ENCODE results near the gene RALB. TPM values are rescaled to one million over a fixed set of nuclear protein-coding genes. Genes with fewer than 3 reads are reported as not detected.

Gene RALB
- total and polyA plus RNA-seq, 7 donors: 25.6 to 72.3 (median 38.1) TPM

- no peak overlapping the region for H3K27ac ChIP-seq
- WGBS, 3 donors: 86 to 94% (median 93%) methylated on average over 3 of the region's 3 CpGs
- intact Hi-C loops (cut with DNase I): no loop called here
- DNase-seq: no peak
- H3K36me3 ChIP-seq (ENCODE audit: insufficient read depth in 1 of 2, low read depth in 1 of 2): peaks cover 0 to 67% of the 10 kb centered on the region in 2 donors
- no peak for ATAC-seq
- H3K4me3 ChIP-seq: no peak overlapping the region
- no peaks in the 10 kb centered on the region for H3K4me1 ChIP-seq
- no peaks in the 10 kb centered on the region for H3K9me3 ChIP-seq
- H3K27me3 ChIP-seq (ENCODE audit: insufficient read depth in 3 of 3, low read length in 2 of 3): no peaks in the 10 kb centered on the region
- TF ChIP-seq, protein P1, sequence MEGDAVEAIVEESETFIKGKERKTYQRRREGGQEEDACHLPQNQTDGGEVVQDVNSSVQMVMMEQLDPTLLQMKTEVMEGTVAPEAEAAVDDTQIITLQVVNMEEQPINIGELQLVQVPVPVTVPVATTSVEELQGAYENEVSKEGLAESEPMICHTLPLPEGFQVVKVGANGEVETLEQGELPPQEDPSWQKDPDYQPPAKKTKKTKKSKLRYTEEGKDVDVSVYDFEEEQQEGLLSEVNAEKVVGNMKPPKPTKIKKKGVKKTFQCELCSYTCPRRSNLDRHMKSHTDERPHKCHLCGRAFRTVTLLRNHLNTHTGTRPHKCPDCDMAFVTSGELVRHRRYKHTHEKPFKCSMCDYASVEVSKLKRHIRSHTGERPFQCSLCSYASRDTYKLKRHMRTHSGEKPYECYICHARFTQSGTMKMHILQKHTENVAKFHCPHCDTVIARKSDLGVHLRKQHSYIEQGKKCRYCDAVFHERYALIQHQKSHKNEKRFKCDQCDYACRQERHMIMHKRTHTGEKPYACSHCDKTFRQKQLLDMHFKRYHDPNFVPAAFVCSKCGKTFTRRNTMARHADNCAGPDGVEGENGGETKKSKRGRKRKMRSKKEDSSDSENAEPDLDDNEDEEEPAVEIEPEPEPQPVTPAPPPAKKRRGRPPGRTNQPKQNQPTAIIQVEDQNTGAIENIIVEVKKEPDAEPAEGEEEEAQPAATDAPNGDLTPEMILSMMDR (IDR thresholded peaks at IDR 0.05): no peak
Measured at GRCh38 chr2:120294008-120294340, 41.3 kb downstream of the RALB start.

GRCh38 chr2:120298173-120298835 is 45.7 kb downstream of the RALB start:
- DNase-seq (no peak), ATAC-seq (no peak)
- H3K4me1 ChIP-seq: no peaks in the 10 kb centered on the region
- H3K27ac ChIP-seq: no peak overlapping the region
- no peaks in the 10 kb centered on the region for H3K9me3 ChIP-seq
- no peaks in the 10 kb centered on the region for H3K27me3 ChIP-seq (ENCODE audit: insufficient read depth in 3 of 3, low read length in 2 of 3)
- intact Hi-C loops (cut with DNase I): loop anchor here in 1 of 2 donors (5.0 kb wide), 1 partner anchor 36 kb away; no protein-coding TSS in a partner anchor
- TF ChIP-seq, protein P1 (IDR thresholded peaks at IDR 0.05): no peak
- 82 to 90% (median 85%) methylated on average over 7 of the region's 7 CpGs for WGBS, 3 donors
- H3K4me3 ChIP-seq: no peak overlapping the region
- peaks cover 0 to 39% of the 10 kb centered on the region in 2 donors for H3K36me3 ChIP-seq (ENCODE audit: insufficient read depth in 1 of 2, low read depth in 1 of 2)

GRCh38 chr2:120299004-120299403 is 46.4 kb downstream of the RALB start:
- intact Hi-C loops (cut with DNase I): loop anchor here in 1 of 2 donors (5.0 kb wide), 1 partner anchor 37 kb away; no protein-coding TSS in a partner anchor
- TF ChIP-seq, protein P1 (IDR thresholded peaks at IDR 0.05): no peak
- Histone ChIP-seq H3K4me1 (no peaks in the 10 kb centered on the region), H3K9me3 (no peaks in the 10 kb centered on the region), H3K4me3 (no peak overlapping the region), H3K36me3 (ENCODE audit: insufficient read depth in 1 of 2, low read depth in 1 of 2) (peaks cover 0 to 32% of the 10 kb centered on the region in 2 donors), H3K27ac (no peak overlapping the region), H3K27me3 (ENCODE audit: insufficient read depth in 3 of 3, low read length in 2 of 3) (no peaks in the 10 kb centered on the region)
- no peak for DNase-seq
- no peak for ATAC-seq
- 96 to 98% (median 97%) methylated on average over 9 of the region's 9 CpGs for WGBS, 3 donors

DNA sequence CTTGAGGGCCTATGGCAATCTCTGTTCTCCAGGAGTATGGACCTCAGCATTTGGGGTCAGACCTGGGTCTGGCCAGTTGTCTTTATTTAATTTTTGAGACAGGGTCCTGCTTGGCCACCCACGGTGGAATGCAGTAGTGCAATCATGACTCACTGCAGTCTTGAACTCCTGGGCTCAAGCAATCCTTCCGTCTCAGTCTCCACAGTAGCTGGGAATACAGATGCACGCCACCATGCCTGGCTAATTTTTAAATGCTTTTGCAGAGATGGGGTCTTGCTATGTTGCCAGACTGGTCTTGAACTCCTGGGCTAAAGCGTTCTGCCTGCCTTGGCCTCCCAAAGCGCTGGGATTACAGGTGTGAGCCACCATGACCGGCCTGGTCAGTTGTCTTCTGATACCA is 46.9 kb downstream of the RALB start:
- Histone ChIP-seq H3K27me3 (ENCODE audit: insufficient read depth in 3 of 3, low read length in 2 of 3) (no peaks in the 10 kb centered on the region), H3K36me3 (ENCODE audit: insufficient read depth in 1 of 2, low read depth in 1 of 2) (peaks cover 0 to 27% of the 10 kb centered on the region in 2 donors)

More for the DNA sequence above, 46.9 kb downstream of the RALB start:
- ATAC-seq (no peak), DNase-seq (no peak)
- WGBS, 3 donors: 96 to 97% (median 96%) methylated on average over 6 of the region's 6 CpGs
- no peak overlapping the region for H3K4me3 ChIP-seq
- no peaks in the 10 kb centered on the region for H3K4me1 ChIP-seq
- intact Hi-C loops (cut with DNase I): loop anchor here in 1 of 2 donors (5.0 kb wide), 1 partner anchor 37 kb away; no protein-coding TSS in a partner anchor
- TF ChIP-seq, protein P1 (IDR thresholded peaks at IDR 0.05): no peak
- no peak overlapping the region for H3K27ac ChIP-seq
- H3K9me3 ChIP-seq: no peaks in the 10 kb centered on the region
